ENCODE results near the gene CAPN15.

The CAPN15 gene

DNA sequence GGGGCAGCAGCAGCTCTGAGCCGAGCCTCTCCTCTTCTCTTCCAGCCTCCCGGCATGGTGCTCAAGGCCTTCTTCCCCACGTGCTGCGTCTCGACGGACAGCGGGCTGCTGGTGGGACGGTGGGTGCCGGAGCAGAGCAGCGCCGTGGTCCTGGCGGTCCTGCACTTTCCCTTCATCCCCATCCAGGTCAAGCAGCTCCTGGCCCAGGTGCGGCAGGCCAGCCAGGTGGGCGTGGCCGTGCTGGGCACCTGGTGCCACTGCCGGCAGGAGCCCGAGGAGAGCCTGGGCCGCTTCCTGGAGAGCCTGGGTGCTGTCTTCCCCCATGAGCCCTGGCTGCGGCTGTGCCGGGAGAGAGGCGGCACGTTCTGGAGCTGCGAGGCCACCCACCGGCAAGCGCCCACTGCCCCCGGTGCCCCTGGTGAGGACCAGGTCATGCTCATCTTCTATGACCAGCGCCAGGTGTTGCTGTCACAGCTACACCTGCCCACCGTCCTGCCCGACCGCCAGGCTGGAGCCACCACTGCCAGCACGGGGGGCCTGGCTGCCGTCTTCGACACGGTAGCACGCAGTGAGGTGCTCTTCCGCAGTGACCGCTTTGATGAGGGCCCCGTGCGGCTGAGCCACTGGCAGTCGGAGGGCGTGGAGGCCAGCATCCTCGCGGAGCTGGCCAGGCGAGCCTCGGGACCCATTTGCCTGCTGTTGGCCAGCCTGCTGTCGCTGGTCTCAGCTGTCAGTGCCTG, 46.7 kb downstream of the CAPN15 start:
- DNase-seq = no peak

DNA sequence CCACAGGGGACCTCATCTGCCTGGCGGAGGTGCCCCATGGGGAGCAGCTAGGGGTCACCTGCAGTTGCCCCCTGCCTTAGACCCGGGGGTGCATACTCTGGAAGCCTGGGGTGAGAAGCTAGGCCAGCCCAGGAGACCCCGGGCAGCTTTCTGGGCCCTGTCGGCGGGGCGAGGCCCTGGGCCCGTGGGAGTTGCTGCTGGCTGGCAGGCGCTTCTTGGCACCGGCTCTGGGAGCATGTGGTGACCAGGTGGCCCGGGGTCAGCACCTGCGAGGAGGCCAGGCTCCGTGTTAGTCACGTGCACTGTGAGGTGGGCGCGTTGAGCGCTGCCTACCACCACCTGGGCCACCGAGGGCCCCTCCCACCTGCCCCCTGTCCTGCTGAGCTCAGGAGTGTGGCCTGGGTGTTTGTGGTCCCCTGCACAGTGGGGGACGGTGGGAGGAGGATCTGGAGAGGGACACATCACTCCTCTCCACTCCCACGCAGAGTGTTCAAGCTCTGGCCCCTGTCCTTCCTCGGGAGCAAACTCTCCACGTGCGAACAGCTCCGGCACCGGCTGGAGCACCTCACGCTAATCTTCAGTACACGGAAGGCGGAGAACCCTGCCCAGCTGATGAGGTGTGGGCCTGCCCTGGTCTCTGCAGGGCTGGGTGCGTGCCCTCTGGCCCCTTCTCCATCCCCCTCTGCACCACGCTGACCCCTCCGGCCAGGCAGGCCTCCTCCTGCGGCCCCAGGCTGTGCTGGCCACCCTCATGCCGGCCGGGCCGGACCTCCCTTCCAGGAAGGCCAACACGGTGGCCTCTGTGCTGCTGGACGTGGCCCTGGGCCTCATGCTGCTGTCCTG, 48.1 kb downstream of the CAPN15 start:
- DNase-seq = no peak

DNA sequence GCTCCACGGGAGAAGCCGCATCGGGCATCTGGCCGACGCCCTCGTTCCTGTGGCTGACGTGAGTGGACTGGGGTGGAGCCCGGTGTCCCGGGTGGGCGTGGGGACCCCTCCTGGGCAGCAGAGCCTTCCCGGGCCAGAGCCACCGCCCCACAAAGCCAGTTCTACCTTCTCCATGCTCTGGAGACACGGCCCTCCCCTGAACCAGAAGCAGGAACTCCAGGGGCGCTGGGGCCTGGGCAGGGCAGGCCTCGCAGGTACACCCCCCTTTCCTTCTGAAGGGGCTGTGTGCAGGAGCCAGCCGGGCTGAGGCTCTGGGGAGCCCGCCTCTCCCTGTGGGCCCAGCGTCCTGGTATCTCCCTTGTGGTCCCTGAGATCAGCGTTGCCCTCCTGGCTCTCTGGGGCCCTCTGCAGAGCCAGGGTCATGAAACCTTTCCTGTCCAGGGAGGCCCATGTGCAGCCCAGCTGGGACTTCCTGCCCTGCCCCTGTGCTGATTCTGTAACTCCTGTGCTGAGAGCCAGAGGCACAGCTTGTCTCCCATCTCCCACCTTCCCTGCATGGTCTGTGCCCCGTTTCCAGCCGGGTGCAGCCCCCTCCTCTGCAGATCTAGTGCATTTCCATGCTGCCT, 48.8 kb downstream of the CAPN15 start:
- no peak for DNase-seq

DNA sequence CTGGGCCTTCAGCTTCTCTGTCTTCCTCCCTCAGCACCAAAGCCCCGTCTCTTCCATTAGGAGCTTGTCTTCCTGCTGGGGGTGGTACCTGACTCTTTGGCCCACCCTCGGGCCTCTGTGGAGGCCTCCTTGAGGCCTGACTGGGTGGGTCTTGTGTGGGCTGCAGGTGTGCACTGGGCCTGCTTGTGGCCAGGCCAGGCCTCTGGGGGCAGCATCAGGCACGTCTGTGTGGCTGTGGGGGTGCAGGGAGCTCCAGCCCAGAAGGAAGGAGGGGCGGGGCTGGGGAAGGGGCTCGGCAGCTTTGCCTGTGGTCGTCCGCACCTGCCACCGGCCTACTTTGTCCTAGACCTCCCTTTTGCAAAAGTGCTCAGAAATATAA, 49.3 kb downstream of the CAPN15 start:
- DNase-seq = no peak

DNA sequence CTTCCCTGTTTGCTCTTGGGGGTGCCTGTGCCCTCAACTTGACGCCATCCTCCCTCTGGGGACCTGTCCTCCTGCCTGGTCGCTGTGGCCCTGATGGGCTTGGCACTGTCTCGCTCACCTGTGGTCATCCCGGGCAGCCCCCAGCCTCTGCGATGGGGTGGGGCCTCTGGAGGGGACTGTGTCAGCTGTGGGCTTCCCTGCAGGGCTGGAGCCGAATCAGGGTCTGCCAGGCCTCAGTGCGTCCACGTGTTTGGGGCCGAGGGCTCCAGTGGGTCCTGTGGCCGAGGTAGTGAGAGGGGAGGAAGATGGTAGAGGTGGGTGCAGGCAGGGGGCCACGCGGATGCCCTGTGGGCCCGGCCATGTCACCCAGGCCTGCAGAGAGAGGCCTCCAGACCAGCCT, 50.3 kb downstream of the CAPN15 start:
- DNase-seq = no peak

DNA sequence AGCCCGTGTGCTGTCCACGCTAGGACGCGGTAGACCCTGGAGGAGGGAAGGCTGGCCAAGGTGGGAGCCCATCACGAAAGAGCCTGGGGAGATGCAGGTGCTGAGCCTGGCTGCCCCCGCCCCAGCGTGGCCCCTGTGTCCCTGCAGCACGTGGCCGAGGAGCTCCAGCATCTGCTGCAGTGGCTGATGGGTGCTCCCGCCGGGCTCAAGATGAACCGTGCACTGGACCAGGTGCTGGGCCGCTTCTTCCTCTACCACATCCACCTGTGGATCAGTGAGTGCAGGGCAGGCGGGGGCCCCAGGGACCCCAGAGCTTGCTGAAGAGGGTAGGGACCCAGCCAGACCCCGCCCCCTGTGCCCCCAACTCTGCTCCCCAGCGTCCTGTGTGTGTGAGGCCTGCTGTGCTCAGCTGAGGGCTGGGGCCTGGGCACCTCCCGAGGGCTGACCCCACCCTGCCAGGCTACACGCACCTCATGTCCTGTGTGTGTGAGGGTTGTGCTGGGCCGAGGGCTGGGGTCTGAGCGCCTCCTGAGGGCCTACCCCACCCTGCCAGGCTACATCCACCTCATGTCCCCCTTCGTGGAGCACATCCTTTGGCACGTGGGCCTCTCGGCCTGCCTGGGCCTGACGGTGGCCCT, 50.8 kb downstream of the CAPN15 start:
- no peak for DNase-seq

DNA sequence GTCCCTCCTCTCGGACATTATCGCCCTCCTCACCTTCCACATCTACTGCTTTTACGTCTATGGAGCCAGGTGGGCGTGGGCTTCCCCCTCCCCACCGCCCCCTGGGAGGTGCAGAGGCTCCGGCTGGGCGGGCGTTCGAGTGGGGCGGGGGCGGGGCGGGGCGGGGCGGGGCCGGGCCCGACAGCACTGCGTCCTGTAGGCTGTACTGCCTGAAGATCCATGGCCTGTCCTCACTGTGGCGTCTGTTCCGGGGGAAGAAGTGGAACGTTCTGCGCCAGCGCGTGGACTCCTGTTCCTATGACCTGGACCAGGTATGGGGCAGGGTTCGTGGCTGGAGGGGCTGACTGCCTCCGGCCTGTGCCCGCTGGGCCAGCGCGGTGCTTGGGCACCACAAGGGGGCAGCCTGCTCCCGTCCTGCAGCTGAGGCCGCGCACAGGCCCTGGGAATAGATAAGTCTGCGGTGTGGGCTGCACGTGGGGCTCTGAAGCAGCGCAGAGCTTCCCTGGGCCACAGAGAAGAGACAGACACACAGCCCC, 51.4 kb downstream of the CAPN15 start:
- DNase-seq = peak in 26 of 58 donors; percentile 7 to 58 (median 32)

DNA sequence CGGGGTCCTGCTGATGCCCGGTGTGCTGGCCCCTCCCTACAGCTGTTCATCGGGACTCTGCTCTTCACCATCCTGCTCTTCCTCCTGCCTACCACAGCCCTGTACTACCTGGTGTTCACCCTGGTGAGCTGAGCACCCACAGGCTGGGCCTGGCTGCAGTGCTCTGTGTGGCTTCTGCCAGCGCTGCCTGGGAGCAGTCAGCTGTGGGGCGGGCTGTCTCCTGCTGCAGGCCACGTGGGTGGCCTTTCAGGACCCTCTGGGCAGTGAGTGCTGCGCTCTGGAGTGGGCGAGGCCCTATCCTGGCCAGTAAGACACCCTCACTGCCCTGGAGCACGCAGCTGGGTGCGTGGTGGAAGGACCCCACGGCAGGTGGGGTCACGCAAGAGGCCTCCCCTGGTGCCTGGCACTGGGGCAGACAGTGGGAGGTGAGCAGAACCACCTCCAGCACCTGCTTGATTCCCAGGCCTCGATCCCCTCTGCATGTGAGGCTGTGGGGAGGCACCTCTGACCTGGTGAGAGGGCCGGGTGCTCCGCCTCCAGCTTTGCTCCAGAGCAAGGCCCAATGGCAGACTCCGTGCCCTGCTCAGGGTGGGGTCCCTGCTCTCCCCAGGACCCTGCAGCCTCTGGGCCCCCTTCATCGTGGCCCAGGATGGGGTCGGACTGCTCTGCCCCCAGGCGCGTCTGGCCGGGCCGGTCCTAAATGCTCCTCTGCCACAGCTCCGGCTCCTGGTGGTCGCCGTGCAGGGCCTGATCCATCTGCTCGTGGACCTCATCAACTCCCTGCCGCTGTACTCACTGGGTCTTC, 52.8 kb downstream of the CAPN15 start:
- DNase-seq = no peak

DNA sequence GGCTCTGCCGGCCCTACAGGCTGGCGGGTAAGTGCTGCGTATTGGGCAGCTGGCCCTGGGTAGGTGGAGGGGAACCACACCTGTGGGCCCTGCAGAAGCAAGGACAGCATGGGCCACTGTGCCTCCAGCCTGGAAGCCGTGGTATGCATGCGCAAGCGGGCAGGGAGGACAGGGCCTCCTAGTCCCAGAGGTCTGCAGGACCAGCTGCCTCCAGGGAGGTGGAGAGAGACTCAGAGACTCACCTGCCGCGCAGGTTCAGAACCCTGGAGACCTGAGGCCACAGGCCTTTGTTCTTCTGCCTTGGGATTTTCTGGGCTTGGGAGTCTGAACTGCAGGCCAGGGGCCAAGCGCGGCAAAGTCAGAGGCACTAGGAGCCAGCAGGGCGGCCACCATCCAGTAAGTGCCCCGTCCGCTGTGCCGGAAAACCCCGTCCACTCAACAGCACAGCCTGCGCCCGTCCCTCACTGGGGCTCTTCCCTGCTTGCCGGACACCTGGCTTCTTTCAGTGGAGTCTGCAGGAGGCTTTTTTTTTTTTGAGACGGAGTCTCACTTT, 53.5 kb downstream of the CAPN15 start:
- no peak for DNase-seq

DNA sequence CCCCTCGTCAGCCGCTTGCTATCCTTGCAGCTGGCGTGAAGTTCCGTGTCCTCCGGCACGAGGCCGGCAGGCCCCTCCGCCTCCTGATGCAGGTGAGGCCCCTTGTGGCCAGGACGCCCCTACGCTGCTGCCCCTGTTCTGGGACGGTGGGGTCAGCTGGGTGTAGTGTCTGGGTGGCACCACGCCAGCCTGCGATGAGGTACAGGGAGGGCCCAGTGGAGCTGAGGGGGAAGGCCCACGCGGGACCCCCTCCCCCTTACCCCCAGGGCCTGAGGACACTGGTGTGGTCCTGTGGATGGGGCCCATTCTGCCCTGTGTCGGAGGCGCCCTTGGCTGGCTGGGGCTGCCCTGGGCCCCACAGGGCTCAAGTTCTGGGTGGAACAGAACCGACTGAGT, 54.7 kb downstream of the CAPN15 start:
- DNase-seq = no peak

DNA sequence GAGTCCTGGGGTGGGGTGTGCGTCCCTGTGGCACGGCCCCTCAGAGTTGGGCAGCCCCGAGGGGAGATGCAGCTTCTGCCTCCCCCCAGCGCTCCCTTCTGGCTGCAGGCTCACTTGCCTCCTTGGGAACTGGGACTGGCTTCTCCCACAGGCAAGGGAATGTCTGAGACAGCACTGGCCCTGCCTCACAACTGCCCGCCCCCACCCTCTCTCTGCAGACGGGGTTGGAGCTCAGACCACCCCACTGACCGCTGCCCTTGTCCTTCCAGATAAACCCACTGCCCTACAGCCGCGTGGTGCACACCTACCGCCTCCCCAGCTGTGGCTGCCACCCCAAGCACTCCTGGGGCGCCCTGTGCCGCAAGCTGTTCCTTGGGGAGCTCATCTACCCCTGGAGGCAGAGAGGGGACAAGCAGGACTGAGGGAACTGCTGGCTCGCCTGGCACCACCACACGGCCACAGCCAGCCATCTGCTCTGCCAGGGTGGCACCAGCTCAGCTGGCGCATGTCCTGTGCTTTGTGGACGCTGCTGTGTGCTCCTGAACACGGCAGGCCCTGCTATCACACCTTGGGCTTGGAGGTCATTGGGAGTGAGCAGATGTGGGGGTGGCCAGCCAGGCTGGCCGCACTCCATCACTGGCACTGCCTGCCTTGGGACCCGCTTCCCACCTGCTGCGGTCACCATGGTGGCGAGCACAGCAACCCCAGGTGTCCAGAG, 55.3 kb downstream of the CAPN15 start:
- DNase-seq = peak in 11 of 58 donors; percentile 20 to 71 (median 48)

DNA sequence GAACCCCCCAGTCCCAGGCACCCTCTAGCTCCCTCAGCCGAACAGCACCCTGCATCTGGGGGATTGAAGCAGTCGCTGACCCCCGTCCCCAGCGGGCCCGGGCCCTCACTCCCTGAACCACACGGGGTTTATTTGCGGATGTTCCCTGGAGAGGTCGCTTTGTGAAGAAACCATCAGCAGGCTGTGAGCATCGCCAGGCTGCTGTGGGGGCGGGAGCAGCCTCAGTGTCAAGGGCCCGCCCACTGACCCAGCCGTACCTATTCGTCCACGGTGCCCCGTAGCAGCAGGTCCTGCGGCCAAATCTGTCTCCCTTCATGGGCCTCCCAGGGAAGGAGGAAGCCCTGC, 55.9 kb downstream of the CAPN15 start:
- DNase-seq = no peak

DNA sequence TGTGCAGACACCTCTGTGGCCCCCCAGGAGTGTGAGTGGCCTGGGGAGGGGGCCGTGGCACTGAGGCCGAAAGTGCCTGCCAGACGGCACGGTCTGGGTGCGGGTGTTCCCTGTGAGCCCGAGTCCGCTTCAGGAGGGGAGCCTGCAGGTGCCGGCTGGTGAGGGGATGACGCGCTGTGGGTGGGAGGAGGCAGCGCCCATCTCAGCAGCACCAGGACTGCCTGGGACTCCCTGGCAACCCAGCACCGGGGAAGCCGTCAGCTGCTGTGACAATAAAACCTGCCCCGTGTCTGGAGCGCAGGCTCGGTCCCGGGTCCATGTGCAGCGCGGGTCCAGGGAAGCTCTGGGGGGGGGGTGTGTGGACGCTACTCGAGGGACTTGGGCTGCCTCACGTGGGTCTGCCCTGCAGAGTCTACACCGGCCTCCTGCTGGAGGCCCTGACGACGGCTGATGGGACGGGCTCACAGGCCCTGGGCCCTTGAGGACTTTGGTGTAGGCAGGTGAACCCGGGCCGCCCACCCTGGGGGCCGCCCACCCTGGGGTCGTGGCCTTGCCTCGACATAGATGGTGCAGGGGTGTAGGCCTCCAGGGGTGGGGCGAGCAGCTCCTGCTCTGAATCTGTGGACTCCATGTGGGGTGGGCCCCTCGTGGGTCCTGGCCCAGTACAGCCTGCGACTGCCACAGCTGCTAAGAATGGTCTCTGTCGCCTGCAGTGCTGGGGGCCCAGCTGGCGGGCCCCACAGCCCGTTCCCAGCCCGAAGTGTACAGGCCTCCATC, 56.5 kb downstream of the CAPN15 start:
- DNase-seq = peak in 22 of 58 donors; percentile 17 to 70 (median 40)

DNA sequence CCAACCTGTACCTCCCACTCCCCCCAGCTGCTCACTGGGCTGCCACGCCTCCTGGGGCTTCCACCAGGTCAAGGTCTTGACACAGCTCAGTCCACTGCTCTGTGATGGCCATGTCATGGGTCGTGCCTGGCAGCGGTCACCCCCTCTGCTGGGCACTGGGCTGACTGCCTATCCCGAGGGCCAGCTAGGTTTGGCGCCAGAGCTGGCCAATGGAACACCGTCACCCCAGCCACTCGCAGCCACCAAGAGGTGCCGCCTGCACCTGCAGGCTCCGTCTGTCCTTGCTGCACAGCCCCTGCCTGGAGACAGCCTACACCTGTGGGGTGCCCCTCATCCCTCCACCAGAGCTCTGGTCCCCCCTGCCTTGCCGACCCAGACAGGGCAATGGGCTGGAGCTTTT, 57.8 kb downstream of the CAPN15 start:
- DNase-seq = no peak

DNA sequence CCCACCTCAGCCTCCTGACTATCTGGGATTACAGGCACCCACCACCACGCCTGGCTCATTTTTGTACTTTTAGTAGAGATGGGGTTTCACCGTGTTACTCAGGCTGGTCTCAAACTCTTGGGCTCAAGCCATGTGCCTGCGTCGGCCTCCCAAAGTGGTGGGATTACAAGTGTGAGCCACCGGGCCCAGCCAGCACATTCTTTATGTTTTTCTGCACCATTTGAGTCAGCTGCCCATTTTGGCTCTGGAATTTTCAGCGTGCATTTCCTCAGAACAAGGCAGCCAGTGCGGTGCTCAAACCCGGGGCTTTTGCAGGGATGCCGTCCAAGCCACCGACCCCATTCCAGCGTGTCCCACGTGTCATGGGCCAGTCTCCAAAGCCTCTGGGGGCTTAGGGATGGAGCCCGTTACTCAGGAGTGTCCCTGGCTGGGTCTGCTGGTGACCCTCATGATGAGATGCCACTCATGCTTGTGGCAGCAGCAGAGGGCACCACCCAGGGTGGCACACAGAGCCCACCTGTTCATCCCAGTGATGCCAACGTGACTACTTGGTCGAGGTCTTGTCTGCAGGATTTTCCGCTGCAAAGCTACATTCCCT, 58.6 kb downstream of the CAPN15 start:
- DNase-seq = peak in 3 of 58 donors; percentile 9 to 33 (median 15)

DNA sequence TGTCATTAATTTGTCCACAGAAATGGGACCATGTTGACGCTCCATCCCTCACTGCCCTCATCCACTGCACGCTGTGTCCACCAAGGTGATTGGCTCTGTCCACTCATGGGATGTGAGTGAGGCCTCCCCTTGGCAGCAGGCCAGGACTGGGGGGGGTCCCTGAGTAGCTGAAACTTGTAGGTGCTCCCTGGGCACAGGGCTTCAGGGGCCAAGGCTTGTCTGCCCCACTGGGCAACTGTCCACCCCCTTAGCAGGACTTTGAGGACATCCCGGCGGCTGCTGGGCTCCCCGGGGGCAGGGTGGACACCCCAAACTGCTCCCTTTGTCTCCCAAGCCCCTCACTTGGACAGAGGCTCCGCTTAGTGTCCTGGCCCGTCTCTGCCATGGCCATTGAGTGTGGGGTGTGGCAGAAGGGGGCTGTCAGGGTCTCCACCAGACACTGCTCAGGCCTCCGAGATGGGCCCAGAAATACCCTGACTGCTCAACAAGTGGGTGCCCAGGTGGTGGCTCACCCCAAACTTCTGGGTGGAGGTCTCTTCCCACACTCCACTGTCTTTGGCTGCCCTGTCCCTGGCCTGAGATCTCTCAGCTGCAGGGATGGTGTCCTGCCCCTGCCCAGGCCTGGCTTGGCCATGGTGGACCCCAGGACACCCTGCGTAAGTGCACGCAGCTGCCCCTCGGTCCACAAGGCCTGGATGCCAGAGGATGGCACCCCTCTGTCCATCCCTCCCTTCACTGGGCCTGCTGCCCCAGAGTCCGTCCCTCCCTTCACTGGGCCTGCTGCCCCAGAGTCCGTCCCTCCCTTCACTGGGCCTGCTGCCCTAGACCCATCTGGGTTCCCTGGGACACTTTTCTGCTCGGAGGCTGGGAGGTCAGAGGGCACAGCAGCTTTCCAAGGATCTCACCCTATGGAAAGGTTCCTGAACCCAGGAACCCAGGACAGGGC, 59.4 kb downstream of the CAPN15 start:
- peak in 9 of 58 donors; percentile 16 to 56 (median 22) for DNase-seq

DNA sequence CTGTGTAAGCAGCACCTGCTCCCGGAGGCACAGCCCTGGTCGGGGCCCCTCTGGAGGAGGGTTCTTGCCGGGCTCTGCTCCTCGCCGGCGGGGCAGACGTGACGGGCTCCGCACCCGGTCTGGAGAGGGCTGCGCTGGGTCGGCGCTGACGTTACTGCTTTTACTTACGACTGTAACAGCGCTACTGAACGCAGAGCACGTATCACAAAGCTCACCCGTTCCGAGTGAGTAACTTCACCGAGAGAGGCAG, 61.1 kb downstream of the CAPN15 start:
- peak in 2 of 58 donors; percentile 18 to 31 for DNase-seq

Measured in anterior cingulate cortex (tissue), 58 donors.